ENCODE measurements around the gene COX20.

The COX20 gene

DNA sequence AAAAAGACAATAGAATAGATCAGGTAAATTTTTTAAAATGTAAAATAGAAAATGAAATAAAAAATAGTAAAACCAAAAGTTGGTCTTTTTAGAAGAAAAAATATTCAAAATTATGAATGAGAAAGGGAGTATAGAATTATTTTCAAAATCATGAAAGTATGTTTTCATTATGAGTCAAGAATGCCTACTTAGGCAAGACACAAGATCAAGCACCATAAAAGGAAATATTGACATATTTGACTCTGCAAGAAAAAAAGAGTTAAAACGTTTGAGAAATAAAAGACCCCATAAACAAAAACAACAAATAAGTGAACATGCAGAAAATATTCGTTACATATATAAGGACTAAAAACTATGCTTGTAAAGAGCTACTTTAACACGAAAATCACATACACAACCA, 4.8 kb upstream of the COX20 start:
- TF ChIP-seq, protein P1, sequence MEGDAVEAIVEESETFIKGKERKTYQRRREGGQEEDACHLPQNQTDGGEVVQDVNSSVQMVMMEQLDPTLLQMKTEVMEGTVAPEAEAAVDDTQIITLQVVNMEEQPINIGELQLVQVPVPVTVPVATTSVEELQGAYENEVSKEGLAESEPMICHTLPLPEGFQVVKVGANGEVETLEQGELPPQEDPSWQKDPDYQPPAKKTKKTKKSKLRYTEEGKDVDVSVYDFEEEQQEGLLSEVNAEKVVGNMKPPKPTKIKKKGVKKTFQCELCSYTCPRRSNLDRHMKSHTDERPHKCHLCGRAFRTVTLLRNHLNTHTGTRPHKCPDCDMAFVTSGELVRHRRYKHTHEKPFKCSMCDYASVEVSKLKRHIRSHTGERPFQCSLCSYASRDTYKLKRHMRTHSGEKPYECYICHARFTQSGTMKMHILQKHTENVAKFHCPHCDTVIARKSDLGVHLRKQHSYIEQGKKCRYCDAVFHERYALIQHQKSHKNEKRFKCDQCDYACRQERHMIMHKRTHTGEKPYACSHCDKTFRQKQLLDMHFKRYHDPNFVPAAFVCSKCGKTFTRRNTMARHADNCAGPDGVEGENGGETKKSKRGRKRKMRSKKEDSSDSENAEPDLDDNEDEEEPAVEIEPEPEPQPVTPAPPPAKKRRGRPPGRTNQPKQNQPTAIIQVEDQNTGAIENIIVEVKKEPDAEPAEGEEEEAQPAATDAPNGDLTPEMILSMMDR (IDR thresholded peaks at IDR 0.05) = no peak

DNA sequence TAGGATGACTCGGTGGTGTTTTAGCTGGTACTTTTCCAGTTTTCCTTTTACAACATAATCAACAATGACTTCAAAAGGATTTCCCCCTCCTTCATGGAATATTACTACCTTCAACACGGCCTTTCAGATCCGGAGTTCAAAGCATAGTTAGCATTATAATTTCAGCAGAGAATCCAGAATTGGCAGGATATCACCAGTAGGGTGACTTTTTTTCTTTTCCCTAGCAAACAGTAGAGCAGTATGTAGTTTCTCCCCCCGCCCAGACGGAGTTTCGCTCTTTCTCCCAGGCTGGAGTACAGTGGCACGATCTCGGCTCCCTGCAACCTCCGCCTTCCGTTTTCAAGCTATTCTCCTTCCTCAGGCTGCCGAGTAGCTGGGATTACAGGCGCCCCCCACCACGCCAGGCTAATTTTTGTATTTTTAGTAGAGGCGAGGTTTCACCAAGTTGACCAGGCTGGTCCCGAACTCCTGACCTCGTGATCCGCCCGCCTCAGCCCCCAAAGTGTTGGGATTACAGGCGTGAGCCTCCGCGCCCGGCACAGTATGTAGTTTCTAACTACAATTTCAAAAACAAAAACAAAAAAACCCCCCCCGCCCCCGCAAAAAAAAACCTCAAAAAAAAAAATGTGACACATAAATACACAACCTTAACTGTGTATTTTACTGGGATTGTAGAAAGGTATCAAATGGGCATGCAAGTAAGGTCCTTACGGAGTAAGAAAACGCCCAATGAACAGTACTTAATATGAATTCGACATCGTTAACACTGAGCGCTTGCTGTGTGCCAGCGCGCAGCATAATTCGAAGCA, 1.5 kb upstream of the COX20 start:
- TF ChIP-seq, protein P1 (IDR thresholded peaks at IDR 0.05) = no peak

DNA sequence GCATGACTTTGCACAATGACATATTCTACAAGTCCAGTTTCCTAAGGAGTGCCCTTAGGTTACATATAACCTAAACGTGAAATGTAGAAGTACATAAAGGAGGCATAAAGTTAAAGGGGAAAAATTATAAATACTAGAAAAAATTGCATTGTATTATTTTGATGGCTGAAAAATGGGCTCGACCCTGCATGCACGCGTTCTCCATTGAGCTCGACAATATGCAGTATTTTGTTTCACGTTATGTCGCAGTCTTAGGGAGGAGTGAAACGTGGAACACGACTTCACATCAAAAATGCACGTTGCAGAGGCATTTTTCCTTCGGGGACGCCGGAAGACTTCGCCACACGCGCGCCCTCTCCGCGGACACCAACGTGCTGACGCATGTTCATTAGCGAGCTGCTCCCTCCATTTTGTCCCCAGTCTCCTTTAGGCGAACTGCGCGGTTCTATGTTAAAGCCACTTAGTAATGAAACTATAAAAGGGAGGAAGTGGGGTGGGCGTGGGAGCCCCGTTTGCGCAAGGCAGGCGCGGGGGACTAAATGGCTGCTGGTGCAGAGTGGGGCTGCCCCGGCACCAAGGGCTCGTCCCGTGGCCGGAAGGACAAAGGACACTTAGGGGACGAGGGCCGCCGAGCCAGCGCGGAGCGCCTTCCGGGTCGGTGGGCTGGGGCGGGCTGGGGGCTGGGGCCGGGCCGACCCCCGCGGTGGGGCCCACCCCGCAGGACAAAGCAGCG, 749 bp upstream of the COX20 start:
- TF ChIP-seq, protein P1 (IDR thresholded peaks at IDR 0.05) = no peak

DNA sequence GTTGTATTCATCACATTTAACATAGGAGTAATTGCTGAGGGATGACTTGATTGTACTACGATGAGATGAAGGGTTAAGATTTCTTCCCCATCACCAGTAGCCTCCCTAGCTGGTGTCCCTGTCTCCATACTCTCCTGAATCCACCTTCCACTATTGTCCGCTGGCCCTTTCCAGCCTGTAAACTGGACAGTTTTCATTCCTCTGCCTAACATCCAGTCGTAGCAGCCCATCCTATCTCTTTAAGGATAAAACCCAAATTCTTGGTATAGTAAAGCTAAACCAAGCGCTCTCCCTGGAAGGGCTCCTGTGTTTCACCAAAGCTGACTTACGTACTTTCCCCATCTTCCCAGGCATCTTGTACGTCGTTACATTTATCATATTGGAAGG, 670 bp downstream of the COX20 start:
- TF ChIP-seq, protein P1 (IDR thresholded peaks at IDR 0.05) = no peak

DNA sequence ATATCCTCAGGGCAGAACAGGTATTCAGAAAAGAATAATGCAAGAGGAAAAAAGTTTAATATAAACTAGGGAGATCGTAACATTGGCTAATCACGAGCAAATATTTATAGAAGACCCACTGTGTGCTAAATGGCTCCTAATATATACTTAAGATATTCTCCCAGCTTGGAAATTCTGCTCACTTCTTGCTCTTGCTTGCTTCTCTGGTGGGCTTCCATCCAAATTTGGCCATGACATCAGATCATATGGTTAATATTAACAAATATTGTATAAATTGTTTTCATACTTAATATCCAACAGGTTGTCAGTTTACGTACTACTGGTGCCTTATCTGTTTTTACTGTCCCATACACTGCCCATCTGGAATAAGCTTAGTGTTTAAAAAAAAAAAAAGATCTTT, 1.1 kb downstream of the COX20 start:
- TF ChIP-seq, protein P1 (IDR thresholded peaks at IDR 0.05) = no peak

DNA sequence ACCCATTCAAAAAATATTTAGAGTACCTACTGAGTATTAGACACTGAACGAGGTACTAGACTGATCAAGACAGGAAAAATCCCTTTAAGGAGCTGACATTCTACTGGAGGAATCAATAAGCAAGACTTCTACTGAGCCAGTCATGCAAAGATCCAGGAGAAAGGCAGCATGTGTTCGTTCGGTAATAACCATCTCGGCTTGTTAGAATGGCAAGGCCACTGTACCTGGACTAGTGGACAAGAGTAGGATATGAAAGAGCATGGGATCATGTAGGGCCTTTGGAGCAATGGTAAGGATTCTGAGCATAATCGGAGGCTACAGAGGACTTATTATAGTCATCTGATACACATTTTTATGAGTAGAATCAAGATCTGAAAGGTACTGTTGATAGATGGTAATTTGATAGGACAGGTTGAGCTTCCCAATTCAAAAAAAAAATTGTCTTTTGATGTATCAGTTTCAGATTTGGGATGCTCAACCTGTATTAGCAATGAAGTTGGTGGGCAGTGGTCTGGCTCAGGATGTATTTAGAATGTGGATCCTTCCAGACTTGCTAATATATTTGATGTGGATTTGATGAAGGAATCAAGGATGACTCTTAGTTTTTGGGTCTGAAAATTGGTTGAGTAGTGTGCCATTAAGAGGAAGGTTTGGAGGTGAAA, 2.3 kb downstream of the COX20 start:
- TF ChIP-seq, protein P1 (IDR thresholded peaks at IDR 0.05) = no peak

DNA sequence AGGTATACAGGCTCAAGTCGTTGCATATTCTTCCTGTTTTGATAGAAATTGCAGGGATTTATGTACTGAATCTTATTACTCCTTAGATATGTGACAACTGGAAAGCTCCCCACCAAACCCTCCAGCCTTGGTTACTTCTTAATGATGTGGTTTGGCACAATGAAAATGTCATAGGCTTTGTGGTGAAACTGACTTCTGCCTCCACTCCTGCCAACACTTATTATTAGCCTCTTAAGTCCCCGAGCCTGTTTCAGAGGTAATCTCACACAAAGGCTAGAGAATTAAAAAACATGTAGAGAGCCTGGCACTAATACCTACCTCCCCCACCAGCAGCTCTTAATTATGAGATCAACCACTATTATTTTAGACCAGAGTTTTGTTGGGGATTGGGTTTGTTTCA, 4.2 kb downstream of the COX20 start:
- TF ChIP-seq, protein P1 (IDR thresholded peaks at IDR 0.05) = no peak

All from LNCAP (cell line).